Measurements from ENCODE around the gene ALG6.

DNA sequence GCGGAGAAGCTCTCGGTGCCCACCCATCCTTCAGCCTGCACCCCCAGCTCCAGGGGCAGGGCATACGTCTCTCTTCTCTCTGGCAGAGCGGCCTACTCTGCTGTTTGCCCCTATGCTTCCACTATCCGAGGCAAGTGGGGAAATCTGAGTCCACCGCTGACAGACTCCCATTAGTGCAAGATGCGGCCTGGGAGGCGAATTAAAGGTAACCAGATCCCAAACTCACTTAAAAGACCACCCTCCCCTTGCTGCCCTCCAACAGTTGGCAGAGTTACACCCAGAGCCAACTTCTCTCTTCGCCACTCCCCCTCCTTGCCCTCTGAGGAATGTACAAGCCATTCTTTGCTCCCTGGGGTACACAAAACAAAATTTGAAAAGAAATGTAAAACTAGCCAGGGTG lies 38.6 kb upstream of the ALG6 start:
- TF ChIP-seq, protein P1, sequence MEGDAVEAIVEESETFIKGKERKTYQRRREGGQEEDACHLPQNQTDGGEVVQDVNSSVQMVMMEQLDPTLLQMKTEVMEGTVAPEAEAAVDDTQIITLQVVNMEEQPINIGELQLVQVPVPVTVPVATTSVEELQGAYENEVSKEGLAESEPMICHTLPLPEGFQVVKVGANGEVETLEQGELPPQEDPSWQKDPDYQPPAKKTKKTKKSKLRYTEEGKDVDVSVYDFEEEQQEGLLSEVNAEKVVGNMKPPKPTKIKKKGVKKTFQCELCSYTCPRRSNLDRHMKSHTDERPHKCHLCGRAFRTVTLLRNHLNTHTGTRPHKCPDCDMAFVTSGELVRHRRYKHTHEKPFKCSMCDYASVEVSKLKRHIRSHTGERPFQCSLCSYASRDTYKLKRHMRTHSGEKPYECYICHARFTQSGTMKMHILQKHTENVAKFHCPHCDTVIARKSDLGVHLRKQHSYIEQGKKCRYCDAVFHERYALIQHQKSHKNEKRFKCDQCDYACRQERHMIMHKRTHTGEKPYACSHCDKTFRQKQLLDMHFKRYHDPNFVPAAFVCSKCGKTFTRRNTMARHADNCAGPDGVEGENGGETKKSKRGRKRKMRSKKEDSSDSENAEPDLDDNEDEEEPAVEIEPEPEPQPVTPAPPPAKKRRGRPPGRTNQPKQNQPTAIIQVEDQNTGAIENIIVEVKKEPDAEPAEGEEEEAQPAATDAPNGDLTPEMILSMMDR (IDR thresholded peaks at IDR 0.05): no peak
- TF ChIP-seq POLR2A (IDR thresholded peaks at IDR 0.05): no peak
